Amniotic epithelial cell (primary cell): ENCODE results near the gene TTC13.
"Not testable (repeated sequence)": the region's sequence is repeated elsewhere in the genome, so short reads cannot be mapped to it uniquely, and the experiment has no call there.

ENCODE experiments used
- DNase-seq: peaks from one replicate; pipeline ENCODE4 v3.0.0-alpha.2; 2010; ENCODE audit warnings: low read depth

The TTC13 gene

DNA sequence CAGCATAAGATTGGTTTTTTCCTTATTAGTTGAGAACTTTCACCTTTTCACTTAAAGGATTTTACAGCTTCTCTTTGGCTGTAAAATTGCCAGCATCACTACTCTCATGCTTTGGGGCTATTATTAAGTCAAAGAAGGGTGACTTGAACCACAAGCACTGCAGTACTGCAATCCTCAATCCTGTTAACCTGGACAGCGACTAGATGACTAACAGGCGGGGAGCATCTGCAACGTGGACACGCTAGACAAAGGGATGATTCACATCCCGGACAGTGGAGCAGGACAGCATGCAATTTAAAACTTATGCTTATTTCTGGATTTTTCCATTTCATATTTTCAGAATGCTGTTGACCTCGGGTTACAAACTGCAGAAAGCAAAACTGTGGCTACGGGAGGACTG is 8.3 kb upstream of the TTC13 start:
- peak; percentile 76 for DNase-seq

DNA sequence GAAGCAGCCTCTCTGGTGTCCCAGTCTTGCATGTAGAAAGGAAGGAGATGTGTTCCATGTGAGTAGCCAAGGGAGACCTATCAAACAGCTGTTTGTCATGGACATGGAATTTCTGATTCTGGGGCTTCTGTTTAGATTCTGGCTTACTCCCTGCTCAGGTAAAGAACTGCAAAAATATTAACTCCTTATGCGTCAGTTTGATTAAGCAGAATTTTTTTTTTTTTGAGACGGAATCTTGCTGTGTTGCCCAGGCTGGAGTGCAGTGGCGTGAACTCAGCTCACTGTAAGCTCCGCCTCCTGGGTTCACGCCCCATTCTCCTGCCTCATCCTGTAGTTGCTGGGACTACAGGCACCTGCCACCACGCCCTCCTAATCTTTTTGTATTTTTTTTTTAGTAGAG is 7.0 kb upstream of the TTC13 start:
- DNase-seq: no peak

DNA sequence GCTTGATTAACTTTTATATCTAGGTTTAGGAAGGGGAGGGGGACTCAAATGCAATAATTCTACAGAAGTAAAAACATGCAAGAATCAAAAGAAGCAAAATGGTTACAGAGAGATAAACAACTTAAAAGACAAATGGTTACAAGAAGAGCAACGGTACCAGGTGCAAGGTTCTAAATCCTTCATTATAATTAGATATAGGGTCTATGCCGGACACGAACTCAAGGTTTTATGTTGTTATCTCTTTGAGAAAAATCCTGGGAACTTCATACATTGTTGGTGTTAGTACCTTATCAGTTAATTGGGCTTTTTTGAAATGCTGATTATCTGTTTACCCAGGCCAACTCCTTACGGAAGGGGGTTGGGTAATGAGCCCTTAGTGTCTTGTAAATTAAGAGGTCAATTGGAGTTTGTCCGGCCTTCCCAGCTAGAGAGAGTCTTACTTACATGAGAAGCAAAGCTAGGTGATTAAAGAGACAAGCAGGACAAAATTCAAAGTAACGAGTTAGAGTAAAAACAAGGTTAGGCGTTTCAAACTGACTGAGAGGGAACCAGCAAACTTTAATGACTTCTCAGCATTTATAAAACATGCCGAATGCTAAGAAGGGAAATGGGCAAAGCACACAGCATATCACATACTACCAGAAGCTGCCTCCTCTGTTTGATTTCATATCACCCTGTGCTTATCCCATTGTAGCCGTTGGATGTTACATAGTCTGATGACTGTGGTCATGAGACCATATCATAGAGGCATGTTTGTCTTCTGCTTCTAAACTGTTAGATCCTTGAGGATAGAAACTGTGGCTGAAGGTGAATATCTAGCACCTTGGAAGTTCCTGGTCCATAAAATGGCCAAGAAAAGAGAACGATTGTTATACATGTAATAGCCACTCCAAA is 6.2 kb upstream of the TTC13 start:
- DNase-seq: not testable (repeated sequence)

DNA sequence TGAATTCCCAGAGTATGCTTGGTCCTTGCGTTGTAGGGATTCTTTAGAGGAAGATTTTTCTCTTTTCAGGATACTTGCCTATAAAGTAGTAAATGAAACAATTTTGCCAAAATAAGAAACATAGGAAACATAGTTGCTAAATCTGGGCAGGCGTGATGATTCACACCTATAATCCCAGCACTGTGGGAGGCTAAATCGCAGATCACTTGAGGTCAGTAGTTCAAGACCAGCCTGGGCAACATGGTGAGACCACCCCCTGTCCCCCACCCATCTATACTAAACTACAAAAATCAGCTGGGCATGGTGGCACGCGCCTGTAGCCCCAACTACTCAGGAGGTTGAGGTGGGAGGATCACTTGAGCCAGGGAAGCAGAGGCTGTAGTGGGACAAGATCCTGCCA is 5.2 kb upstream of the TTC13 start:
- DNase-seq: no peak

DNA sequence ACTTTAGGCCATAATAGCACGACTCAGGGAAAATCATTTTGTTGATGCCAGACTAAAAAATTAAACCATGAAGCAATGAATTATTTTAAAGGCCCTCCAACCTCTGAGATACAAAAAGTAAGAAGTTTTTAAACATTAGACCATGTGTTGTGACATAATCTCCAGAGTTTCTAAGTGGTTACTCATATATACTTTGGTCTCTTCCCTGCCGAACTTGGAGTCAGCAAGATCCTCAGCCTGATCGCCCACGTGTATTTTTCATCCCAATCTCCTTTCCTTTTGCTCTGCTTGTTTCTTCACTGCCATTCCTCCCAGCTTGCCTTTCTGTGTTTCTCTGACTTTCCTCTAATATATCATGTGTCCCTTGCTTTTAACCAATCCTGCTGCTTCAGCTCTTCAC is 4.0 kb upstream of the TTC13 start:
- DNase-seq: peak; percentile 84

DNA sequence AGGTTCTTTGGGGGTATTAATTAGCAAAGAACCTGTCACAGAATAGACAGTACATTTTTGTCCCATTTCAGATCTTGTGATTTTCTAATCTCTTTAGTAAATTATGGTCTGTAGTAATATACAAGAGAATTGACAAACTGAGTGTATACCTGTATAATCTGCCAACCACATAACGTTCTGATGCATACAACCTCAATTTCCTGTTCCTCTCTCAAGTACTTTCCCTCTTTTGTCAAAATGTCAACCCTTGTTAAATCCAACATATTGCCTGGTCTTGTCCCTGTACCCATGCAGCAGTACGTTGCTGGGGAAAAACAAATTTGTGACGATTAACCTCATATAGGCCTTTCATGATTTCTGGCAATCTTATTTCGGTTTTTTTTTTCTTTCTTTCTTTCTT is 1.3 kb upstream of the TTC13 start:
- no peak for DNase-seq

DNA sequence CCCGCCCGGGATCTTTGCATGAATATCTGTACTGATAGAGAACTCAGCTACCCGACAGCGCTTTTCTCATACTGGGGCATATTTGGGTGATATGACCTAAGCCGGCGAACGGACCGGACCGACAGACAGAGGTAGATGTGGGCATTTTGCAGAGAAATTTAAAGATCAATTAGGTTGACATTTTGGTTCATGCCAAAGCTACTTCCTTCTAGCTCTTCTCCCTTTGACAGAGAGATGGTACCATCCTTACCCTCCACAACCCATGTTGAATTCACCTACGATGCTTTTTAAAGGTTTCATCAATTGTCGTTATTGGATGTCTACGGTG is 692 bp upstream of the TTC13 start:
- no peak for DNase-seq

DNA sequence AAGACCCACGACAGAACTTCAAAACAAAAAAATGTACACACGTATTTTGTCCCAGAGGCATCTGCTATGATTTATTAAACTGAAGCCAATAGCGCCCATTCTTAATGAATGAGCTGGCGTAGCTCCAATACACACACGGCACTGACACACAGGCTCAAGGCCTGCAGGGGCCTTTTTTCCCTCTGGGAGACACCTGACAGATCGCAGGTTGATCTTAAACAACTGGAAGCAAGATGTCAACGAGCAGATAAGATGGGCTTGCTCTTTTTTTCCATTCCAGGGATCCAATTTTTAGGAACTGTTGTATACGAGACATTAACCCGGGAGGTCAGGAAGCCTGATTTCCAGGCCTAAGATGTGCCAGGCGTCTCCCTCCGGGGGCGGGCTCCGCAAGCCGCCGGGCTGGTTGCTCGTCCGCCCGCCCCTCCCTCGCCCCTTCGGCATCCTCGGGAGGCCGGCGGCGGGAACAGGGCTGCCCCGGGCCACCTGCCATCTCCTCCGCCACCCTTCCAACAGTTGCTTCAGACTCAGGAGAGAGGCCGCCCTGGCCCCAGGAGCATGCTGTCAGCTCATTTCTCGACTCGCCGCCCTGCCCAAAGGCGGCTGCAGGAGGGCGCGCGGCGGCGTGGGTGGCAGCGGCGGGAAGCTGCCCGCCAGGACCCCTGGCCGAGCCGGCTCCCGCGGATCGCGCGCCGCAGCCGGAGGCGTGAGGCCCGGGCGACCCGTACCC is 735 bp downstream of the TTC13 start:
- DNase-seq: peak; percentile 13

DNA sequence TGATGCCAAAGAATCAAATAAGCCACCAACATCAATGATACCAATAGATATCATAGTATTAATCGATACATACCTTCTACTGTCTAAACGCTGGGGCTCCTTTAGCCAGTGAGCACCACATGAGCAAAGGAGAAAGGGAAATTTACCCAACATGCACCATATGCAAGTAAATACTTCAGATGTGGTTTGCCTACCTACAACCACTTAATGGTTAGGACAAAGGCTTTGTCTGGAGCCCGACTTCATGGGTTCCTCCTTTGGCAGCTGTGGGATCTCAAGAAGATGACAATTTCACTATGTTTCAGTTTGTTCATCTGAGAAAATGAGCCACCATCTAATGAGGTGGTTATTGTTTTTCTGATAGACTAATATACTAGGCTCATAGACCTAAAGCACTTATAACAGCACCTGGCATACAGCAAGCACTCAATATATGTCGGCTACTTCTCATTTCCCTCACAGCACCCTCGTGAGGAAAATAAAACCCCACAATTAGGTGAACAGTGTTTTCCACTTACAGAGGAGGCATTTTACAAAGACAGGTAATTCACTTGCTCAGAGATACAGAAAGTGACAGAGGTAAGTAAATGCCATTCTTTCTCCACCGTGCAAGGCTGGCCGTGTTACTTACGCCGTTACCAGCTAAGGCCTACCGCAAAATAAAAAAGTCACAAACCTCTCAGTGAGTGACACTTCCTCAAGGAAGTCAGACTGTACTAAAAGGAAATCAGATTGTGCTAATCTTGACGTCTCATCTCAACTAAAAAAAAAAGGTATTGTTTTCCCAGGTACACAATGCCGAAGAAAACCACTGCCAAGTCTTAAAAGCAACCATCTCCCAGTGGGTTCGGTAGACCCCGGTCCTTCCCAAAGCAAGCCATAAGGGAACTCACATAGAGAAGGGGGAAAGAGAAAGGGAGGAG is 1.6 kb downstream of the TTC13 start:
- DNase-seq: no peak

DNA sequence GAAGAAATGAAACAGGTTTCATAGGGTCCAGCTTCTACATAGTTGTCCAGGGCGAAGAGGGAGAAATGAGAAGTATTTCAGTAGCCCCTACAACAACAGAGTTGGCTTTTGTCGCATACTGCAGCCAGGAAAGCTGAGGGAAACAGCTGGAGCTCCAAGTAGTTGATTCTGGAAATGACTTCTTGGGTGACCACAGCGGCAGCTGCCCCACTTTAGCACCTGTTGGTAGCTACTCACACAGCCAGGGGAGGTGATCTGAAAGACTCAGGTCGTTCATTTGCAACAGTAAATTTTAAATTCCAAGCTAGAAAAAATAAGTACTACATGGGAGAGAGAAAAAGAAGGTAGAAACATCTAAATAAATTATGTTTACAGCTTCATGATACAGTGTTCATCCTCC is 2.3 kb downstream of the TTC13 start:
- DNase-seq: no peak

DNA sequence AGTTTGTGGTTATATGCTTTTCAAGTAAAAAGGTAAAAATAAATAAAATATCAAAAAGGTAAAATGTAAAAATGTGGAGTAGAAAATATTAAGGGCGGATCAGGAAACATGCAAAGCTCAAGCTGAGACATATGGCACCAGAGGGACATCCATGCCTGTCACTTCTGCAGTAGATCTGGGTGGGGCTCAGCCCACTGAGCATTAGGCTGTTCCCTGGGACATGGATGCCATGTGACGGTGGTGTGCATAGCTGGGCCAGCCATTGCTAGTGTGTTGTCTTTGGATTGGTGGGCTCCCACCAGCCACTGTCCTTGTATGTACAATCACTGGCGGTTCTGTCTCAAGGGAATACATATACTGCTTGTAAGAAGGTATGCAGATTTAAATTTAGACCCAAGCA is 3.0 kb downstream of the TTC13 start:
- DNase-seq: no peak

DNA sequence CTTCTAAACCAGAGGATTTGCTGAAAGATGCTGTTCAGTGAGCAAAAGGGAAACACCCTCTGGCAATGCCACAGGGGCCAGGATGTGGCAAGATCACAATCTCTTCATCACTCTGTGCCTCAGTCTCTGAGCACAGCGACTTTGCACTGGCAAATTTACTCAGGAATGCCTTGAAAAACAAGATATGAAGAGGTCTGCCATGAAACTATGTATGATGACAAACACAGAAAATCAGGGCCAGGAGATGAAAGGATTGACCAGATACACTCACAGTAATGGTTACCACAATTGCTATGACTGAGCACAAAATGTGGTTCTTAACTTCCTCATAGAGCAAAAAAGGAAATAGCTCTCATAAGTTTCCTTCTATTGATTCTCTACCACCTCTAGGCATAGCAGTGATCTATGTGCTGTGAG is 5.8 kb downstream of the TTC13 start:
- no peak for DNase-seq

DNA sequence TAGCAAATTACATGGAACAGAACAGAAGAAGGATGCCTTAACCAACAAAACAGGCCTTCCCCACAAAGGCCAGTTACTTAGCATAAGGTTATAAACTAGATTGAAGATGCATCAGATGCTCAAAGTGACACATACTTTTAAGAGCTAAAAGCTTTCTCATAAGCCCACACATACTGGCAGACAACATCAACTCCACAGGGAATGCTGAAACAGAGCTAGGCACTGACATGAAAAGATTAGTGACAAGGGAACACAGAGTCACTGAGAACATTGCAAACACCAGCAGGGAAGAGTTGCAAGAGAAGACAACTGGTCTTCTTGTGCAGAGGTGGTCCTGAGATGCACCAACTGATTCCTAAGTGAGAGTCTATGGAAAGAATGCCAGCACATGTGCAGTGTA is 6.9 kb downstream of the TTC13 start:
- DNase-seq: no peak

DNA sequence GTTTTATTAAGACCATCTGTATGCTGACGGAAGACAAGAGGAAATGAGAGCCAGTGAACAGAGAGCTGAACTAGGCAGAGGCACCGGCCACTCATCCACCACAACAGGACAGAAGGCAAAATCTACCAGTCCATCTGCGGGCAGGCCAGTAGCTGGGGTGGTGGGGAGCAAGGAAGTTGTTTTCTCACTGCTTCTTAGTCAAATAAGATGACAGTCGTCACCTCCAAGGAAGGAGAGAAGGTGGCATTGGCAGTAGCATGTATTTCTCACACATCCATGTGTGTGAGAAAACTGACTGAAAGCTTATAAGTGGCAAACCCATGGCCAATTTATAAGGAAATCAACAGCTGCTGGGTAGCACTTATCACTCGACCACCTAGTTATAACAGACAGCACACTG is 8.2 kb downstream of the TTC13 start:
- DNase-seq: no peak

DNA sequence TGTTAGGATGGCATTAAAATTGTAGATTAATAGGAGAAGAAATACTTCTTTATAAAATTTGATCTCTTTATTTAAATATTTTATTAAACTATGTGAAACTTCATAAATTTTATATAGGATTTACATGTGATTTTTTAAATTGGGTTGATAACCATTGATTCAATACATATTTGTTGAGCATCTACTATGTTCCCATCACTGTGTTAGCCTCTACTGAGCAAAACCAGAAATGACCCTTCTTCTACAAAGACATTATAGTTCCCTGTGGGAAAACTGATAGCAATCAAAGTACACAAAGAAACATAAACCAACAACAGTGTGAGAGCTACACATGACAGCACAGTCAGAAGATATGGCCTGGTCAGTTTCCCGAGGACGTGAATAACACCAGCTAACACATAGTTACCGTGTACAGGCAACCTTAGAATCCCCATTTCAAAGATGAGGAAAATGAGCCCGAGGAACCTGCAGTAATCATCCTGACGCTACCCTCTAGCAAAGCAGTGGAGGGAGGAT is 12.2 kb downstream of the TTC13 start:
- DNase-seq: no peak

DNA sequence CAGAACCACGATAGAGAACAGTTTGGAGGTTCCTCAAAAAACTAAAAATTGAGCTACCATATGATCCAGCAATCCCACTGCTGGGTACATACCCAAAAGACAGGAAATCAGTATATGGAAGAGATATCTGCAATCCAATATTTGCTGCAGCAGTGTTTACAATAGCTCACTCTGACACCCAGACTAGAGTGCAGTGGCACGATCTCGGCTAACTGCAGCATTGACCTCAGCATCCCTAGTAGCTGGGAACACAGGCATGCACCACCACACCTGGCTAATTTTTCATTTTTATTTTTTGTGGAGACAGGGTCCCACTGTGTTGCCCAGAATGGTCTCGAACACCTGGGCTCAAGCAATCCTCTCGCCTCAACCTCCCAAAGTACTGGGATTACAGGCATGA is 13.1 kb downstream of the TTC13 start:
- DNase-seq: no peak

DNA sequence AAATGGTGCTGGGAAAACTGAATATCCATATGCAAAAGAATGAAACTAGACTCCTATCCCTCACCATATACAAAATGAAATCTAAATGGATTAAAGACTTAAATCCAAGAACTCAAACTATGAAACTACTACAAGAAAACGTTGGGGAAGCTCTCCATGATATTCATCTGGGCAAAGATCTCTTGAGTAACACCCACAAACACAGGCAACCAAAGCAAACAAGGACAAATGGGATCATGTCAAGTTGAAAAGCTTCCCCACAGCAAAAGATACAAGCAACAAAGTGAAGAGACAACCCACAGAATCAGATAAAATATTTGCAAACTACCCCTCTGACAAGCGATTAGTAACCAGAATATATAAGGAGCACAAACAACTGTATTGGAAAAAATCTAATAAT is 13.8 kb downstream of the TTC13 start:
- DNase-seq: no peak

DNA sequence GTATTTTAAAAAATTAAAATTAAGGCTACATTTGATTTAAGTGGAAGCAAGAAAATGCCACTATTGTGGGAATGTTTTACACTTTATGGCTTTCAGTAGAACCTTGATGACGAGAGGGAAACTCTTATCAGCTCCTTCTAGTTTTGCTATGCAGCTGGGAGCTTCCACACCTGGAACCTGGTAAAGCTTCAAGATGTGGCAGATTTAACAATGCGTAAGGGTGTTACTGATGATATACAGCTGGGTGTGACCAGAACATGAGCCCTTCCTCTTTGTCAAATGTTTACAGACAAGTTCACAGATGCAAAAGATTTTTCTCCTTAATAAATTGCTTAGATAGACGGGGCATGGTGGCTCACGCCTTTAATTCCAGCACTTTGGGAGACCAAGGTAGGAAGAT is 20.3 kb downstream of the TTC13 start:
- DNase-seq: no peak

DNA sequence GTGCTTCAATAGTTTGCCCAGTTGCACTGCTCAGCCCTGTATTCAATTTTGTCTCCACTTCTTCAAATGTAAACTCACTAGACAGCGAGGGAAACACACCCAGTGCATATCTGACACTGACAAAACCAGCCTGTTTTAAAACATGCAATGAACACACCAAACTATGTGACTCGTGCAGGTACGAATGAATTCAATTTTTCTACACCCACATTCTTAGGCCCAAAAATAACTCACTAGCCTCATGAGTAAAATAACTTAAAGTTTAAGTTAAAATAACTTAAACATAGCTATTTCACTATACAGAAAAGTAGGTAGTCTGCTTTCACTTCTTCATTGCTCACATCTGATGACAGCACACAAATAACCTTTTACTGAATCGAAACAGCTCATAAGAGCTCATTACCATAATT is 21.1 kb downstream of the TTC13 start:
- DNase-seq: no peak

DNA sequence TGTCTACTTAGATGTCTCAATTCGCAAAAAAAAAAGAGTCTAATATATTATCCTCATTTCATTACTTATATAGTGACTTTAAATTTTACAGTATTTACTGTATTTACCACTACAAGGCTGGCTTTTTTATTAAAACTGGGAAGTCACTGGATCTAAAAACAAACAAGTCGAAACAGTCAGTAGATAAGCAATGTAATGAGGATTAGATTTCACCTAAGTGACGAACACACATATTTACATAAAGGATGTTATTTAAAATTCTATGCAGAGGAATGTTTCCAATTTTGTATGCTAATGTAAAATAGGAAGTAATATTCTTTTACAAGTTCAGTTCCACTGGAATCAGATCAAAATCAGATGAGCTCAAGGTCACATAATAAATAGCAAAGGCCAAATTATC is 28.3 kb downstream of the TTC13 start:
- DNase-seq: no peak

DNA sequence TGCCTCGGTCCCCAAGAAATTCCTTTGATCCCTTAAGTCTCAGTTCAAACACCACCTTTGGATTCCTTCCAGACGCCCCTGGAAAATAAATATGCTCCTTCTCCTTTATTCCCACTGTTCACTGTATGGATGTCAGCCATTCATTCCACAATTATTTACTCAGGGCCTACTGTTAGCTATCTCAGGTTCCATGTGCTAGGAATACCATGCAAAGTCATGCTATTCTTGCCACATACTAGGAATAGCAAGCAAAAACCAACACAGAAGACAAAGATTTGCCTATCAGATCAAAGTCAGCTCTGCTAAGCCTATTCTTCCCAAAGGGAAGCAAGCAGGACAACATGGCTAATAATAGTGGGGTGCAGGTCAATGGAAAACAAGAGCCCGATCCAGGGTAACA is 29.8 kb downstream of the TTC13 start:
- DNase-seq: no peak

DNA sequence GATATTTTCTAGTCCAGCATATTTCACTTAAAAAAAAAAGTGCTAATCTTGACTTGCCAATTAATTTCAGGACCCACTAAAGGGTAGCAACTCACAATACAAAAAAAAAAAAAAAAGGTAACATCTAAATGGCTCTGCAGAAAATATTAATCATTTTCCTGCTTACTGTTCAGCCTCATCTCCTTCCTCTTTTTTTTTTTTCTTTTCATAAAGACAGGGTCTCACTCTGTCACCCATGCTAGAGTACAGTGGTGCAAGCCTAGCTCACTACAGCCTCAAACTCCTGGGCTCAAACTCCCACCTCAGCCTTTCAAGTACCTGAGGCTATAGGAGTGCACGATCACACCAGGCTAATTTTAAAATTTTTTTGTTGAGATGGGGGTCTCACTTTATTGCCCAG is 30.4 kb downstream of the TTC13 start:
- no peak for DNase-seq
